Memory B cell (primary cell): Measurements from ENCODE around the gene CLPTM1L.

Experiments
- ATAC-seq: fragments of 150-1000 bp; cut with Tn5 transposase; 2 replicates; pipeline ENCODE4 v1.10.0; 2021; ENCODE audit warnings: low read depth, mild to moderate bottlenecking, moderate library complexity
- DNase-seq, 2 donors: peaks; one replicate each; pipeline ENCODE4 v3.0.0; 2022; ENCODE audit warnings: low spot score in 2 of 2
- H3K27ac Mint-ChIP-seq: one replicate; pipeline ENCODE4 v1.8.0; 2022; ENCODE audit warnings: mild to moderate bottlenecking, moderate library complexity, mixed read lengths
- H3K27me3 Mint-ChIP-seq: one replicate; pipeline ENCODE4 v1.8.0; 2022; ENCODE audit warnings: mixed read lengths
- H3K36me3 Mint-ChIP-seq: one replicate; pipeline ENCODE4 v1.8.0; 2022; ENCODE audit warnings: mild to moderate bottlenecking, mixed read lengths
- H3K4me1 Mint-ChIP-seq: one replicate; pipeline ENCODE4 v1.8.0; 2022; ENCODE audit warnings: mixed read lengths
- H3K4me3 Mint-ChIP-seq: one replicate; pipeline ENCODE4 v1.8.0; 2022; ENCODE audit warnings: mild to moderate bottlenecking, moderate library complexity, mixed read lengths
- H3K9me3 Mint-ChIP-seq: one replicate; pipeline ENCODE4 v1.8.0; 2022; ENCODE audit warnings: mixed read lengths

The CLPTM1L gene

GRCh38 chr5:1316588-1317340 is 28.1 kb downstream of the CLPTM1L start:
- Mint-ChIP-seq H3K36me3 (peaks cover 21% of the 10 kb centered on the region), H3K4me3 (peak overlapping the region; percentile 76)
- ATAC-seq = no peak

GRCh38 chr5:1315709-1316587 is 29.0 kb downstream of the CLPTM1L start:
- Mint-ChIP-seq H3K9me3 (no peaks in the 10 kb centered on the region), H3K27ac (peak overlapping the region; percentile 82), H3K27me3 (peaks cover 1% of the 10 kb centered on the region), H3K36me3 (peaks cover 15% of the 10 kb centered on the region), H3K4me3 (peak overlapping the region; percentile 76), H3K4me1 (peaks cover 21% of the 10 kb centered on the region)
- DNase-seq (peak; percentile 22 to 28), ATAC-seq (peak; percentile 59)

More at GRCh38 chr5:1316588-1317340, 28.1 kb downstream of the CLPTM1L start:
- H3K27ac Mint-ChIP-seq = peak overlapping the region; percentile 82
- no peak for DNase-seq
- no peaks in the 10 kb centered on the region for H3K9me3 Mint-ChIP-seq
- no peaks in the 10 kb centered on the region for H3K27me3 Mint-ChIP-seq
- H3K4me1 Mint-ChIP-seq = peaks cover 21% of the 10 kb centered on the region

DNA sequence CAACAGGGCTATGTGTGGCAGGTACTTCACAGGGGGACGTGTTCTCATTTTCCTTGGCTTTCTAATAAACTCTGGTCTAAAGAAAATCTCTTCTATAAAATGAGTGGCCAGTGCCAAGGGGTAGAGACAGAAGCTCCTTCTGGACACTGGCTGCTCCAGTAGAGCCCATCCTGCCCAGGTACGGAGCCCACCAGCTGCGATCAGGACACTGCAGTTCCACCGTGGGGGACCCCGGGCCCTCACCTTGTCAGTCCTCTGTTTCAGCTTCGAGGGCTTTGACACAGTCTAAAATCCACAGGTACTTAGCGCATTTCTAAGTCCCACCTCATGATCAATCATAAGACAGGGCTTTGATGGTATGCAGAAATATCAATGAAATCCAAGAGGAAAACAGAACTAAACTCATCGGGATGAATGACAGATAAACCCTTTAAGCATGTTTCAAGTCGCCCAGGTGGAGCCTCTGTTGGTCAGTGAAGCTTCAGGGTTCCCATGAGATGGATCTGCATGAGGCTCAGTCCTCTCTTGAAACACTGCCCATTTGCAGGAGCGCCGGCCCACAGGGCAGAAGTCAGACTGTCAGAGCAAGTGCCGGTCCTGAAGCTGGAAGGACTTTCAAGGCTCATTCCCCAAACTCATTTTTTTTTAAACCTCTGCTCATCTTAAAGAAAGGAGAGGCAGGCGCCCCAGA is 29.7 kb downstream of the CLPTM1L start:
- no peak for DNase-seq
- peaks cover 1% of the 10 kb centered on the region for H3K27me3 Mint-ChIP-seq

DNA sequence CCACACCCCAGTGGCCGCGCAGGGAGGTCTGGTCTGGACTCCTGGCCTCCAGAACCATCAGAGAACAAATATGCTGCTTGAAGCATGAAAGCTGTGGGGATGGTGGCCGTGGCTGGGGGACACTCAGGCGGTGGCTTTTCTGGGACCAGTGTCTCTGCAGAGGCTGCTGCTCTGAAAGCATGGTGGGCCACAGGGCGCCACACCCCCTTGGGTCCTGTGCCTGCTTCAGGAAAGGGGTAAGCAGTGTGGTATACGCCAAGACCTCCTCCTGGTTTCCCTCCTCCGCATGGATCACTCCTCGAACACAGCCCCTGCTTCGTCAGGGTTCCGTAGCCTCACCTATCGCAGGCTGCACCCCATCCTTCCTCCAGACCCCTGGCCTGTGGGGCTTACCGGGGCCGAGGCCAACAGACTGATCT is 30.3 kb downstream of the CLPTM1L start:
- peaks cover 2% of the 10 kb centered on the region for H3K9me3 Mint-ChIP-seq
- no peak for ATAC-seq
- DNase-seq = no peak
- H3K36me3 Mint-ChIP-seq = peaks cover 14% of the 10 kb centered on the region
- no peak overlapping the region for H3K27ac Mint-ChIP-seq
- H3K4me1 Mint-ChIP-seq = peaks cover 21% of the 10 kb centered on the region
- no peak overlapping the region for H3K4me3 Mint-ChIP-seq
- H3K27me3 Mint-ChIP-seq = peaks cover 1% of the 10 kb centered on the region

More for the DNA sequence above, 29.7 kb downstream of the CLPTM1L start:
- Mint-ChIP-seq H3K4me3 (peak overlapping the region; percentile 76), H3K36me3 (peaks cover 14% of the 10 kb centered on the region), H3K9me3 (peaks cover 2% of the 10 kb centered on the region), H3K27ac (no peak overlapping the region), H3K4me1 (peaks cover 21% of the 10 kb centered on the region)
- ATAC-seq = no peak

GRCh38 chr5:1312993-1313833 is 31.7 kb downstream of the CLPTM1L start:
- Mint-ChIP-seq H3K27me3 (peaks cover 1% of the 10 kb centered on the region), H3K4me1 (peaks cover 21% of the 10 kb centered on the region), H3K4me3 (peak overlapping the region; percentile 42), H3K36me3 (peaks cover 6% of the 10 kb centered on the region), H3K27ac (no peak overlapping the region), H3K9me3 (peaks cover 2% of the 10 kb centered on the region)
- ATAC-seq (peak; percentile 52), DNase-seq (no peak)

- no peak for ATAC-seq
Measured at GRCh38 chr5:1312206-1312605, 32.7 kb downstream of the CLPTM1L start.

GRCh38 chr5:1311439-1312055 is 33.4 kb downstream of the CLPTM1L start:
- DNase-seq (no peak), ATAC-seq (no peak)
- Mint-ChIP-seq H3K4me1 (peaks cover 13% of the 10 kb centered on the region), H3K36me3 (peaks cover 4% of the 10 kb centered on the region), H3K9me3 (peaks cover 2% of the 10 kb centered on the region), H3K27ac (no peak overlapping the region), H3K27me3 (peaks cover 1% of the 10 kb centered on the region), H3K4me3 (no peak overlapping the region)

More at GRCh38 chr5:1312206-1312605, 32.7 kb downstream of the CLPTM1L start:
- no peak for DNase-seq
- H3K9me3 Mint-ChIP-seq = peaks cover 2% of the 10 kb centered on the region
- H3K4me1 Mint-ChIP-seq = peaks cover 19% of the 10 kb centered on the region
- no peak overlapping the region for H3K4me3 Mint-ChIP-seq
- H3K36me3 Mint-ChIP-seq = peaks cover 4% of the 10 kb centered on the region
- H3K27ac Mint-ChIP-seq = no peak overlapping the region
- peaks cover 1% of the 10 kb centered on the region for H3K27me3 Mint-ChIP-seq

GRCh38 chr5:1310118-1310517 is 34.8 kb downstream of the CLPTM1L start:
- H3K9me3 Mint-ChIP-seq = peaks cover 2% of the 10 kb centered on the region
- peaks cover 4% of the 10 kb centered on the region for H3K36me3 Mint-ChIP-seq
- H3K27ac Mint-ChIP-seq = no peak overlapping the region
- no peak overlapping the region for H3K4me3 Mint-ChIP-seq
- no peak for ATAC-seq
- peaks cover 1% of the 10 kb centered on the region for H3K27me3 Mint-ChIP-seq
- no peak for DNase-seq
- peaks cover 8% of the 10 kb centered on the region for H3K4me1 Mint-ChIP-seq

GRCh38 chr5:1304033-1304432 is 40.9 kb downstream of the CLPTM1L start:
- Mint-ChIP-seq H3K27me3 (peaks cover 1% of the 10 kb centered on the region), H3K36me3 (no peaks in the 10 kb centered on the region), H3K9me3 (peaks cover 3% of the 10 kb centered on the region), H3K27ac (no peak overlapping the region), H3K4me1 (no peaks in the 10 kb centered on the region), H3K4me3 (no peak overlapping the region)
- ATAC-seq (no peak), DNase-seq (no peak)

DNA sequence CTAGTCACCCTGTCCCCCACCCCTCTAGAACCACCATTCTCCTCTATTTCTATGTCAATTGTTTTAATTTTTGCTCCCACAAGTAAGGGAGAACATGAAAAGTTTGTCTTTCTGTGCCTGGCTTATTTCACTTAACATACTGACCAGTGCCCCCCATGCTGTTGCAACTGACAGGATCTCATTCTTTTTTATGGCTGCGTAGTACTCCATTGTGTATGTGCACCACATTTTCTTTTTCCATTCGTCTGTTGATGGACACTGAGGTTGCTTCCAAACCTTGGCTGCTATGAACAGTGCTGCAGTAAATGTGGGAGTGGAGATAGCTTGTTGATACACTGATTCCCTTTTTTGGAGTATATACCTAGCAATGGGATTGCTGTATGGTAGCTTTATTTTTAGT is 42.6 kb downstream of the CLPTM1L start:
- H3K36me3 Mint-ChIP-seq = no peaks in the 10 kb centered on the region
- no peak overlapping the region for H3K27ac Mint-ChIP-seq
- DNase-seq (no peak), ATAC-seq (no peak)
- H3K9me3 Mint-ChIP-seq = peaks cover 3% of the 10 kb centered on the region
- peaks cover 6% of the 10 kb centered on the region for H3K27me3 Mint-ChIP-seq
- H3K4me3 Mint-ChIP-seq = no peak overlapping the region
- H3K4me1 Mint-ChIP-seq = peaks cover under 1% of the 10 kb centered on the region

- Mint-ChIP-seq H3K27ac (no peak overlapping the region), H3K9me3 (peaks cover 3% of the 10 kb centered on the region), H3K4me1 (peaks cover 5% of the 10 kb centered on the region), H3K36me3 (no peaks in the 10 kb centered on the region), H3K27me3 (peaks cover 10% of the 10 kb centered on the region), H3K4me3 (no peak overlapping the region)
- DNase-seq (no peak), ATAC-seq (no peak)
Measured at GRCh38 chr5:1300581-1301083, 44.3 kb downstream of the CLPTM1L start.

DNA sequence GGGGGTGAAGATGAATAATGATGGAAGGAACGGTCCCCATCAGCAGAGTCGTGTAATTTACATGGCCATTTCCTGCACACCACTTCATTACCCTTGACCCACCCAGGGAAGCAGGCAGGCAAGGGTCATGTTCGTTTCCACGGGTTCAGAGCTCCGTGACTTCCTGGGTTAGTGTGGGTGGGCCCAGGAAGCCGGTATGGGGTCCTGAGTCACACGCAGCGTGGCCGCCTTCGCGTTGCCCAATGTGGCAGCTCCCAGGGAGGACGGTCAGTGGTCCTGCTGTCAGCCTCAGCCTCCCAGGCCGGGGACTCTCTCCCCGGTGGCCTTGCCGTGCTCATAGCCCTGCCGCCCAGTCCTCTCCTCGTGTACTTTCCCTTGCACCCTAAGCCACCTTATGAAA is 44.9 kb downstream of the CLPTM1L start:
- no peak for ATAC-seq
- no peak overlapping the region for H3K27ac Mint-ChIP-seq
- DNase-seq = no peak
- no peaks in the 10 kb centered on the region for H3K36me3 Mint-ChIP-seq
- no peak overlapping the region for H3K4me3 Mint-ChIP-seq
- H3K4me1 Mint-ChIP-seq = peaks cover 5% of the 10 kb centered on the region
- H3K9me3 Mint-ChIP-seq = peaks cover 3% of the 10 kb centered on the region
- H3K27me3 Mint-ChIP-seq = peaks cover 10% of the 10 kb centered on the region

DNA sequence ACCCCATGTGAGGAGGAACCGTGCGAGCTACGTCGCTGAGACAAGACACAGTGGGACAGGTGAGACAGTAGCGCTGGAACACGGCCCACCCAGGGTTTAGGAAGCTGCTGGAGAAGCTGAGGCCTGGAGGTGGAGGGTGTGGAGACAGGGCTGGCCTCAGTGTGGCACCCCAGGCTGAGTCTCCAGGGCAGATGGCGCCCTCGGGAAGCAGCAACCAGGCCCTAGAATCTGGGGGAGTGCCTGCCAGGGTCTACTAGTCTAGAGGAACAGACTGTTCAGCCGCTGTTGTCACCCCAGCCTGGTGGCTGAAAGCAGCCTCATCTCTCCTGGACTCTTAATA is 45.4 kb downstream of the CLPTM1L start:
- Mint-ChIP-seq H3K27ac (no peak overlapping the region), H3K4me1 (peaks cover 5% of the 10 kb centered on the region), H3K4me3 (no peak overlapping the region), H3K9me3 (peaks cover 3% of the 10 kb centered on the region), H3K36me3 (no peaks in the 10 kb centered on the region), H3K27me3 (peaks cover 10% of the 10 kb centered on the region)
- DNase-seq (no peak), ATAC-seq (no peak)
